Measurements from ENCODE around the gene DIPK1B.

The DIPK1B gene

DNA sequence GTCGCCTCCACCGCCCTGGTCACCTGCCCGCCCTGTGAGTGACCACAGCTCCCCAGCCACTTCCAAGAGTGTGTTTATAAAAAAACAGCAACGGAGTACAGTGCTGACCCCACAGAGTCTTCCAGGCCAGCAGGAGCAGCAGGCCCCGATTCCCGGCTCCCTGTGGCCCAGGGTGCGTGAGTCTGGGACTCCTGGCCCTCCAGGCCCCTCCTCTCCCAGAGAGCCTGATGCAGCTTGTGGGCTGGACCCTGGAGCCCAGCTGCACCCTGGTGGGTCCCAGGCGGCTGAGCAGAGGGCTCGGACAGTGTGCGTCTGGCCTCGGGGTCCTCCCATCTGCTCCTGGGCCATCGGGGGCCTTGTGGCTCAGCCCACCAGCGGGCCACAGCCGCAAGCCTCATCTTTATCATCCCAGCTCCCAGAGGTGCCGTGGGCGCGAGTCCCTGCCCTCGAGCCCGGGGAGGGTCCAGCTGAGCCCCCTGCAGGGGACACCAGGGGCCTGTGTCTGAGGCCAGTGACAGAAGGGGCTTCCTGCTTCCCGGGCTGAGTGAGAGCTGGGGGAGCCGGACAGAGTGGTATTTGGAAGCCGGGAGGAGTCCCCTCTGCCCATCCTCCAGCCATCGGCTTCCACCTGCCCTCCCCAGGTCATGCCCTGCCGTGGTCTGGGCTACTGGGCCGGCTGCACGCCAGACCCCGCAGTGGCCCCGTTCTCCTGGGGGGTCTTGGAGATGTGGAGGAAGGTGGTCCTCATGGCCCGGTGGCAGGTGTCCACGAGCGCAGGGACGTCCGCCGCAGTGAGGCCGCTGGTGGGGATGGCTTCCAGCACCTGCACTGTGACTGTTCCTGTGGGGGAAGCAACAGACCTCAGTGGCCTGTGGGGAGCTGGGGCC, 39.0 kb upstream of the DIPK1B start:
- no peak for DNase-seq (ENCODE audit: low spot score)

GRCh38 chr9:136673975-136674785, 38.2 kb upstream of the DIPK1B start:
- DNase-seq (ENCODE audit: low spot score): no peak

DNA sequence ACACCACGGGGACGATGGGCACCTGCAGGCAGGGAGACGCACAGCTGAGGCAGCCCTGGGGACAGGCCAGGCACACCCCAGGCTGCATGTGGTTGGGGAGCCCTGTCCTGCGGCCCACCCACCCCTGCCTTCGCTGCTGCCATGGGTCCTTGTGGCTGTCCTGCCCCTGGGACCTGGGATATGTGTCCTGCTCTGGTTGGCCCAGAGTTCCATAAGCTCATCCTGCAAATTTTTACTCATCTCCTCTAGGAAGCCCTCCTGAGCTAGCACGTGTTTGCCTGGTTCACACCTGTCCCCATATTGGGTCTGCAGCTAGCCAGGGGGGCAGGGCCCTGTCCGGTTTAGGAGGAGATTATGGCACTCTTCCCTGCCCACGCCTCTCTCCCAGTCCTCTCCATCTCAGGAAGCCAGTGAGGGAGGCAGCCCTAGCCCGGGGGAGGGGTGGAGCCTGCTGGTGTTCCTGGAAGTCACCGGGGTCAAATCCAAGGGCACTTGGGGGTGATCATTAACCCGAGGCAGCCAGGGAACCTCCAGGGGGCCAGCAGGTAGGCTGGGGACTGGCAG, 37.5 kb upstream of the DIPK1B start:
- DNase-seq (ENCODE audit: low spot score): no peak

DNA sequence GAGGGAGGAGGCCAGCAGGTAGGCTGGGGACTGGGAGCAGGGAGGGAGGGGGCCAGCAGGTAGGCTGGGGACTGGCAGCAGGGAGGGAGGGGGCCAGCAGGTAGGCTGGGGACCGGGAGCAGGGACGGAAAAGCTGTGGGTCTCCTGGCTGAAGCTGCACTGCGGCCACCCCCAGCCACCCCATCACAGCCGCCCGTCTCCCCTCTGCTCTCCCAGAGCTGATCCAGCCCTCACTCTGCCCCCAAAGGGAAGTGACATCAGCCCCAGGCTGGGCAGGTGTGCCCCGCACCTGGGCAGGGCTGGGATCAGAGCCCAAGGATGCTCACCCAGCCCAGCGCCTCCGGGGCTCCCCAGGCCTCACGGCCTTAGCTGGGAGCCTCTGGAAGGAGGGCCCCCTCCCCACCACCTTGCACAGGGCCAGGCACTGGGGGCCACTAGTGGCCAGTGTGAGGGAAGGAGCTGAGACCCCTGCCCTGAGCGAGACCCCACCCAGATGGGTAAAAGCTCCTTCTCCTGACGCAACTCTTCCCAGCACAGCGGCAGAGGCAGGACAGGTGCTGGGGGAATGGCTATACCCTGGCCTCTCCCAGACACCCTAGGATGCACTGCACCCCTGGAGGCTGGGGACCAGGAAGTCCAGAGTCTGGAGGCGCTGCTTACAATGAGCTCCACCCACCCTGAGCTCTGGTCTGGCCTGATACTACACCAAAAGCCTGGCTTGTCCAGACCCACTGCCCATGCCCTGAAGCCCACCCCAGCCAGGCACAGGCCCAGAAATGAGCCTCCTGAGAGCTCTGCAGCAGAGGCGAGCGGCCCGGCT, 36.7 kb upstream of the DIPK1B start:
- DNase-seq (ENCODE audit: low spot score): no peak

- DNase-seq (ENCODE audit: low spot score): no peak
These were observed 36.0 kb upstream of the DIPK1B start for GRCh38 chr9:136676297-136676794.

- DNase-seq (ENCODE audit: low spot score): no peak
These were observed 35.3 kb upstream of the DIPK1B start for GRCh38 chr9:136676920-136677686.

DNA sequence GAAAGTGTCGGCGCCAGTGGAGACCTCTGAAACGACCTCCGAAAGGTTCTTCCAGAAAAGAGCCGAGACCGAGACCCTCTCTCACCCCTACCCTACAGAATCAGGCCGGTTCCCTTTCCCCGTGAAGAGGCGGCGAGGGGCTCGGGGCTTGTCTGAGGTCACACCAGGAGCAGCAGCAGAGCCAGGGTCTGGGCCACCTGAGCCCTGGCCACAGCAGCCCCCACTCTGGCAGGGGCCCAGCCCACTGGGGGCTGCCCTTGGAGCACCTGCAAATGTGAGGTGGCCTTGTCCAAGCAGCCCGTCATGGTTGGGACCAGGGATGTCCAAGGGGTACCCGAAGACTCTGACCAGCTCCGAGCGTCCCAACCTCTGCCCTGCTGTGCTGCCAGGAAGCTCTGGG, 34.3 kb upstream of the DIPK1B start:
- DNase-seq (ENCODE audit: low spot score): no peak

- no peak for DNase-seq (ENCODE audit: low spot score)
These were observed 33.7 kb upstream of the DIPK1B start for GRCh38 chr9:136678624-136679023.

- DNase-seq (ENCODE audit: low spot score): no peak
These were observed 32.9 kb upstream of the DIPK1B start for GRCh38 chr9:136679431-136679941.

DNA sequence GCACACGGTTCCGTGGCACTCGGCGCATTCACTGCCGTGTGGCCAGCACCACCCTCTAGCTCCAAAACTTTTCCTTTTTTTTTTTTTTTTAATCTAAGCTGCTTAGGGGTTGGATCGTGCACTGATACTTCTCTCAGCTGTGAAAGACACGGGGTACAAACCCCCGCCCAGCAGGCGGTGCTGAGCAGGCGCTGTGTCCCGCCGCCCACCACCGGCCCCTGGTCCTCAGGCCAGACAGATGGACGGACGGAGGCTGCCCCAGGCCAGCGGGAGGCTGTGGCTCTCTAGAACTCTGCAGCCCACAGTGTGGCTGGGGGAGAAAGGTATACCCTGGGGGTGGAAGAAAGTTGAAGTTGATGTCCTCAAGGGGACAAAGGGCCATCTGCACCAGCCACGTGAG, 31.3 kb upstream of the DIPK1B start:
- no peak for DNase-seq (ENCODE audit: low spot score)

DNA sequence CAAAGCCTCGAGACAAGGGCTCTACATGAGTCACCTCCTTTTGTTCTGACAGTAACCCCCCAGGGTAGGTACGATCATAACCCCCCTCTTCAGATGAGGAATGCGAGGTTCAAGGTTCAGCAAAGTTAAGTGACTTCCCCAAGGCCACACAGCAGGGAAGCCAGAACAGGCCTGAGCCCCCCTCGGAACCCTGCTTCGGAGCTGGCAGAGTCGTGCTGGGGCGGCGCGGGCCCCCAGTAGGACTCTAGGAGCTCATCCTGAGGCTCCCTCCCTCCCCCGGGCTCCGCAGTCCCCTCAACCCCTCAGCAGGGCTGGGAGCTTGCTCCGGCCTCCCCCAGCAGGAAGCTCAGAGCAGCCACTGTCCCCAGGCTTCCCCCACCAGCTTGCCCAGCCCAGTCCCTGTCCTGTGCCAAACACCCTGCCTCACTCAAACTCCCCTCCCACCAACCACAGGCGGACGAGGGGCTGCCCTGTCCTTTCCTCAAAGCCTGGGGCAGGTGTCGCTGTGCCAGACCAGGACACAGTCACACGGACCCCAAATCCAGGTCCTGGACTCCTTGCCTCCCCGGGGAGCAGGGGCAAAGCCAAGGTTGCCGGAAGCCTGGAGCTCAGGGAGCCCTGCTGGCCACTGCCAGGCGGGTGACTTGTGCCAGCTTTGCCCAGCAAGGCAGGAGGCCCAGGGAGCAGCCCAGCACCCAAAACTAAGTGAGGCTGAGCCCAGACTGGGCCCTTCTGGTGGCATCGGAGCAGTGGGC, 30.2 kb upstream of the DIPK1B start:
- DNase-seq (ENCODE audit: low spot score): no peak

DNA sequence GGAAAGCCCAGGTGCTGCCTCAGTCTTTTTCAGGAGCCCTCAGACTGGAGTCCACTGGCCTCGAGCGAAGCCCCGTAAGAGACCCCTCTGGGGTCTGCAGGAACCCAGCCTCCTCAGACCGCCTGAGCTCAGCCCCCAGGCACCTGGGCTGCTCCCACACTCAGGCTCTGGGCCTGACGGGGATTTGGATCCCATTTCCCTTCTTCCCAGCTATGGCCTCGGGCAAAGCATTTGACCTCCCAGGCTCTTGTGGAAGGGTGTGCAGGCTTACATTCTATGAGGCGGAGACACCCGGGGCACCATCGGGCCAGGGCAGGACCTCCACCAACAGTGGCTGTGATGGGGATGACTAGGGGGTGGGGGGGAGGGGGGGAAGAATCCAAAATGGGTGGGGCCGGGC, 29.7 kb upstream of the DIPK1B start:
- DNase-seq (ENCODE audit: low spot score): no peak

- no peak for DNase-seq (ENCODE audit: low spot score)
These were observed 29.1 kb upstream of the DIPK1B start for GRCh38 chr9:136683173-136683745.

- no peak for DNase-seq (ENCODE audit: low spot score)
These were observed 28.6 kb upstream of the DIPK1B start for GRCh38 chr9:136683755-136684154.

- no peak for DNase-seq (ENCODE audit: low spot score)
These were observed 28.0 kb upstream of the DIPK1B start for GRCh38 chr9:136684339-136684738.

DNA sequence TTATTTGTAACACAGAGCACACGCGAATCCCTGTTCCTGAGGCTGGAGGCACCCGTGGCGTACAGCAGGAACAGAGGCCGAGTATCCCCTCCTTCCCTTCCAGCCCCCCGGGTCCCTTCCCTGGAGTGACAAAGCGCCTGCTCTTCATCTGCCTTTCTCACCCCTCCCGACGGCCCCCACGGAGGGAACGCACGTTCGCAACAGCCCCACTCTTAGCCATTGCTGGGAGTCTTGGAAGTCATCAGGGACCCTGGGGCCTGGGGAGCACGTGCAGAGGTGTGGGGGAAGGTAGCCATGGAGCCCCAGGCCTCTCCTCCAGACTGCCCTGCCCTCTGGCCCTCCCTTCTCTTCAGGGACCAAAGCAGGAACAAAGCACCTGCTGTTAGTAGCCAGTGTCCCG, 27.6 kb upstream of the DIPK1B start:
- DNase-seq (ENCODE audit: low spot score): no peak

DNA sequence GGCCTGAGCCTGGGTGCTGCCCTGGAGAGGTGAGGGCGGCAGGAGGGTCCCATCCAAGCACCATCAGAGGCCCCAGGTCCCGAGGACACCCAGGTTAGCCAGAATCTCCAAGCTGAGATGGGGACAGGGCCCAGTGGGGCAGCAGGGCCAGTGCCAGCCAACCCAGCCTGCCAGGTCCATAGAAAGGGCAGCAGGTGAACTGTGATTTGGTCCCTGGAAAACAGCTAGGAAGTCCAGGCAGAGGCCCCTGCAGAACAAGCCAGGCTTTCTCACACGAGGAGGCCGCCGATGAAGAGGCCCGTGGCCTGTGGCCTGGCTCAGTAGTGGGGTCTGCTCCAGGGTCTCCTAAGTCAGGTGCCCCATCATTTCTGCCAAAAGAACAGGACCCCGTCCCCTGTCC, 27.2 kb upstream of the DIPK1B start:
- DNase-seq (ENCODE audit: low spot score): no peak

DNA sequence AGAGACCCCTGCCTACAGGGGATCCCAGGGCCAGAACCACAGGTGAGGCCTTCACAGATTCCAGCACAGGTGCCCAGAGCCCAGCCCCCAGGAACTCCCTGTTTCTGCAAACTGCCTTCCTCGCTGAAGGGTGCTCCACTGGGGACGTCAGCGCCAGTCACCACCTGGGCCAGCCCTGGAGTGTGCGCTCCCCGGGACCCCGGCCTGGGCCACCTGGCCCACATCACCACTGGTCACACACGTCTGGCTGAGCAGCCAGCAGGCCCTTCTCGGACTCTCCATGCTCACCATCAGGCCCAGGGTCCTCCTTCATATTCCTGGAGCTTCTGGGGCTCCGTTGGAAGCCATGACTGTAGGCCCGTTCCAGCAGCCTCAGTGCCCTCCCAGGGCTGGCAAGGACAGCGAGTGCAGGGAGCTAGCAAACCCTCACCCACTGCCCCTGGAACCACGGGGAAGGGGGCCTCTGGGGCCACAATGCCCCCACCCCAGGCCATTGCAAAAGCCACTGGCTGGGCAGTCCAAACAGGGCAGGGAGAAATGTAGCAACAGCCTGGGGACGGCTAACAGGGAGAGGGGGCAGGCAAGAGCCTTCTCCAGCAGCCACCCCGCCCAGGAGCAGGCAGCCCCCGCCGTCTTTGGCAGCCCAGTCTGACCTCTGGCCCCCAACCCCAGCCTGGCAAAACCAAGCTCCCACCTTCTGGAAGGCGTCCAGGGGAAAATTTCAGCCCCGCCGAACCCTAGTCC, 26.4 kb upstream of the DIPK1B start:
- no peak for DNase-seq (ENCODE audit: low spot score)

DNA sequence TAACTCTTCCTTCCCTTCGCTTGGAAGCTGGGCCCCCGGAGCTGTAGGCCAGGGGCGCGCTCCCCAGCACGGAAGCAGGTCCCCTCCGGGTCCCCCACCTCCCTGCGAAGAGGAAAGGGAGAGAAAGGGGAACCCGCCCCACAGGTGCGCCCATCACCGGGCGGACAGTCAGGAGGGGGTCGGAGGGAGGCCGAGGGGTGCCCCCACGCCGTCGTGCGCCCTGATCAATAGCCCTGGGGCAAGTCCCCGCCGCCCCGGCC, 25.9 kb upstream of the DIPK1B start:
- no peak for DNase-seq (ENCODE audit: low spot score)

All from hematopoietic multipotent progenitor cell treated with erythropoietin and hydrocortisone succinate and interleukin-3 and kit ligand, for 15 days (in vitro differentiated cells).